Mucosa of stomach (tissue), 1 donor: Measurements from ENCODE around the gene LENG8.
"Not testable (repeated sequence)": the region's sequence is repeated elsewhere in the genome, so short reads cannot be mapped to it uniquely, and the experiment has no call there.

ENCODE experiments used
- H3K27me3 ChIP-seq: one replicate; pipeline ENCODE4 v1.7.0; 2013; ENCODE audit warnings: mild to moderate bottlenecking, low read length; ENCODE audit not compliant: control insufficient read depth, insufficient read depth
- H3K36me3 ChIP-seq: one replicate; pipeline ENCODE4 v1.7.0; 2013; ENCODE audit warnings: low read length; ENCODE audit not compliant: control insufficient read depth, insufficient read depth
- H3K4me1 ChIP-seq: one replicate; pipeline ENCODE4 v1.7.0; 2013; ENCODE audit warnings: mild to moderate bottlenecking, low read length; ENCODE audit not compliant: control insufficient read depth, insufficient read depth
- H3K4me3 ChIP-seq: one replicate; pipeline ENCODE4 v1.7.0; 2013; ENCODE audit warnings: low read length
- H3K9ac ChIP-seq: one replicate; pipeline ENCODE4 v1.7.0; 2013; ENCODE audit warnings: mild to moderate bottlenecking, low read length, moderate library complexity
- H3K9me3 ChIP-seq: one replicate; pipeline ENCODE4 v1.7.0; 2013; ENCODE audit warnings: mild to moderate bottlenecking, low read length, moderate library complexity; ENCODE audit not compliant: control insufficient read depth
- donor health status: Pancreatic carcinoma.

LENG8 gene

GRCh38 chr19:54507824-54508223, 58.8 kb downstream of the LENG8 start:
- Histone ChIP-seq H3K4me1 (peaks cover 11% of the 10 kb centered on the region), H3K9me3 (no peaks in the 10 kb centered on the region), H3K36me3 (no peaks in the 10 kb centered on the region), H3K9ac (no peak overlapping the region), H3K27me3 (no peaks in the 10 kb centered on the region), H3K4me3 (no peak overlapping the region)

- not testable (repeated sequence) for H3K9me3 ChIP-seq, H3K36me3 ChIP-seq, H3K9ac ChIP-seq, H3K27me3 ChIP-seq, H3K4me3 ChIP-seq
- H3K4me1 ChIP-seq, result peaks cover 11% of the 10 kb centered on the region
Observed at GRCh38 chr19:54508487-54508886, 59.5 kb downstream of the LENG8 start.

- not testable (repeated sequence) for H3K27me3 ChIP-seq, H3K36me3 ChIP-seq, H3K9me3 ChIP-seq, H3K4me3 ChIP-seq, H3K9ac ChIP-seq
- peaks cover 11% of the 10 kb centered on the region for H3K4me1 ChIP-seq
Observed at GRCh38 chr19:54509200-54509940, 60.4 kb downstream of the LENG8 start.
